CD4-positive, alpha-beta T cell treated with Interleukin-15 for 4 hours (primary cell): ENCODE measurements around the gene PSMA8.
"Not testable (repeated sequence)": the region's sequence is repeated elsewhere in the genome, so short reads cannot be mapped to it uniquely, and the experiment has no call there.

Experiments
- DNase-seq: peaks from one replicate; pipeline ENCODE4 v3.0.0-alpha.2; 2020; ENCODE audit warnings: low spot score

The PSMA8 gene

DNA sequence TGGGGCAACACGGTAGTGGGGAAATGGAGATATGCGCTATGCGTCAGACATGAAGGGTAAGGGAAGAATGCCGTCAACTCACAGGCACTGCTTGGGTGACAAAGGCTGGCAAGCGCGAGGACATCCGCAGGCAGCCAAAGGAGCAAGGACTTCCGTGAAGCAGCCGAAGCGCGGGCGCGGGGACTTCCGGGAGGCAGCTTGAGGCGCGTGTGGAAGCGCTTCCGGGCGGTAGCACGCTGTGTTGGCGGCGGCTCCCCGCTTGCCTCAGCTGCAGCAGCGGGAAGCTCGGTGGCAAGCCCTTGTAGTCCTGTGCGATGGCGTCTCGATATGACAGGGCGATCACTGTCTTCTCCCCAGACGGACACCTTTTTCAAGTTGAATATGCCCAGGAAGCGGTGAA is at the start of gene PSMA8:
TSS of gene PSMA8 (plus strand) at position 218 of the 400 bp plus-strand sequence. CDS start at position 315, 97 bp downstream.
- DNase-seq, result peak; percentile 52

DNA sequence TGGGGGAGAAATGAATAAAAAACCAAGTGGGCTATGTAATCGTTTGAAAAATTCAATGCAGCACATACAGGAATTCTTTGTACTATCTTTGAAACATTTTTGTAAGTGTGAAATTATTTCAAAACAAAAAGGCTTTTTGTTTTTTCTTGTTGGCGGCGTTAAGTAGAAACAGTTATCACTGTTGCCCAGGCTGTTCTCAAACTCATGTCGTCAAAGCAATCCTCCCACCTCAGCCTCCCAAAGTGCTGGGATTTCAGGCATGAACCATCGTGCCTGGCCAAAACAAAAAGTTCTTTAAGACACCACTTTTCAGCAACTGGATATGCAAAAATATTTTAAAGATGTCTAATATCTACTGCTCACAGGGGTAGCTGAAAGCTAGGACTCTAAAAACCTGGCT is 48.6 kb upstream of the PSMA8 start:
- DNase-seq, result no peak

DNA sequence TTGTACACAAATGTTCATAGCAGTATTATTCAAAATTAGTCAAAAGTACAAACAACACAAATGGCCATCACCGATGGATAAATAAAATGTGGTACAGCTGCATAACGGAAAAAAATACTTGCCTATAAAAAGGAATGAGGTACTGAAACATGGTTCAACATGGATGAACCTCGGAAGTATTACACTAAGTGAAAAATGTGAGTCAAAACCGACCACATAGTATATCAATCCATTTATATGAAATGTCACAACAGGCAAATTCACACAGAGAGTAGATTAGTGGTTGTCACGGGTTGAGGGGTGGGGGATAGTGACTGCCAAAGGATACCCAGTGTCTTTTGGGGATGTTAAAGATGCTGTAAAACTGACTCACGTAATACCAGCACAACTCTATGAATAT is 46.7 kb upstream of the PSMA8 start:
- no peak for DNase-seq

DNA sequence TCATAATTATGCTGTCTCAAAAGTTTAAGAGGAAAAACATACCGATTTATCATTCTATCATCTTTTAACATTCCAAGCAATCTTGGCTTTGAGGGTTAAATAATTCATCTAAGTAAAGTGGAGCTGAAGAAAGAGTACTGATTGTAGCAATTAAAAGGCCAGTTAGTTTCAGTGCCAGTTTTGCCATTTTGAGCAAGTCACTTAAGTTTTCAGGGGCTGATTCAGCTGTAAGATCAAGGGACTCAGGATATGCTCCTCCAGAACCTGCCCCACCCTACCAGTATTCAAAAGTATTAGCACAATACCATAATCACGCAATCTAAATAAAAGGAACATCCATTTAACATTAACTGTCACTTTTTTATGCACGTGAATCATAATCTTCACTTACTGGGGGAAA is 45.2 kb upstream of the PSMA8 start:
- DNase-seq, result peak; percentile 12

DNA sequence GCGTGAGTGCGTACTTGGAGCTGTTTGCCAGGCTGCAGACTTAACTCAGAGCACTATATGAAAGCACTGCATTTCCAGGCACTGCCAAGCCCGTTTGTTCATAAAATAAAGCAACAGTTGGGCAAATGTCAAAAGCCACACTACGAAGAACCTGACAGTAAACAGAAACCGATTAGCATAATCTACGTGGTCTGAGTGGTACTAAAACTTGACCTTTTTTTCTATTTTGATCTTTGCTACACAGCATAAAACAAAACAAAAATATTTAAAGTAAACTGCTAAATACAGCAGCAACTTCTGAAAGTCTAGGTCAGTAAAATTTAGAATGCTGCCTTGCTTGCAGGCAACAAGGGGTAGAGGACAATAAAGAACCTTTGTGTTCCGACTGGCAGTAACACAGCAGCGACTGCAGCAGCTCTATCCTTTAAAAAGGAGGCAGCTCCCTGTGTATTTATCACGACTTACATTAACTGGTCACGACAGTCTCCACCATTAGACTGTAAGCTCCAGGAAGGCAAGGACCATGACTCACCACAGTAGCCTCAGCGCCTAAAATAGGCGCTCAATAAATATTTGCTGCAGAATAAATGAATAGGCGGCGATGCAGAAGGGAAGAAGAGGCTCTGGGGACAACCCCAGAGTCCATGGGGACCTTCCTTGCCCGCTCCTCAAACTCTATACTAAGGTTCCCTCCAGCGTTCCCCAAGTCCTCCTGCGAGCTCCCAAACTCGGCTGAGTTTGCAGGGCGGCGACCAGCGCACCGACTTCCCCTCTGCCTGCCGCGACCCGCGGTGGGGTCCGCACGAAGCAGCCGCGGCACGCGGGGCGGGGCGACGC is 44.2 kb upstream of the PSMA8 start:
- DNase-seq, result peak; percentile 31

DNA sequence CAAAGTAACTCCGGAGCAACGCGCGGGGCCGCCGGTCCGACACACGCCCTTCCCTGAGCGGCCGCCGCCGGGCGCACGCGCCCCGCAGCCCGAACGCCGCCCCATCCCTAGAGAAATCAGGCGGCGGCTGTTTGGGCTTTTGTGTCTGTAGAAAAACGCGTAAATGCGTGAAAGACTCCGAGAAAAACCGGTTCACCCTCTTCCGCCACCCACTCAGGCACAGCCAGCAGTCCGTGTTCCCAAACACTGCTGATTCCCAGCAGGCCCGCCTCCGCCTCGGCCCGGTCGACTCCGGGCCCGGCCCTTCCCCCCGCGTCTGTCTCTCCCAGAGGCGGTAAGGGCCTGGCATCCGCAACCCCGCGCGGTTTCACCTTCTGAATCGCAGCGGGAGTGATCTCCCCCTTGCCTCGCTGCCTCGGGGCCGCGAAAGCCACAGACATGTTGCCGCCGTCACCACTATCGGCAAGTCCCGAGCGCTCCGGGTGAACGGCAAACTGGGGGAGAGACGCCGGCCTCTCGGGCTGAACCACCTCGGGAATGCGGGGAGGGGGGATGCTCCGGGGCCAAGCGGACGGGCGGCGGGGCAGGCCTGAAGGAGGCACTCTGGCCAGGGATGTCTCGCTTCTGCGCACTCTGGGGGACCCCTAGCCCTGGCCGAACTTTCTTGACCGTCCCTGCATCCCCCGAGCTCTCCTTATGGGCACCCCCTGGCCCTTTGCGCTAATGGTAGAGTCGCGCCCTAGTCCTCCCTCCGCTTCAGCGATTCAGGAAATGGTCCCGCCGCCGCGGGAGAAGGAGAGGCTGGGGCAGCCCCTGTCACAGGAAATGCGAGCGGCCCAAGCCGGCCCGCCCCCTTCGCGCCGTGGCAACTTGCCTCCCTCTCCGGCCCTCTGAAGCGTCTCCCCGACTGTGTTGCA is 43.3 kb upstream of the PSMA8 start, which contains the start of gene SS18:
TSS of gene SS18 (minus strand) at position 484 of the 917 bp plus-strand sequence. CDS start at position 440, 44 bp downstream.
- peak; percentile 88 for DNase-seq

DNA sequence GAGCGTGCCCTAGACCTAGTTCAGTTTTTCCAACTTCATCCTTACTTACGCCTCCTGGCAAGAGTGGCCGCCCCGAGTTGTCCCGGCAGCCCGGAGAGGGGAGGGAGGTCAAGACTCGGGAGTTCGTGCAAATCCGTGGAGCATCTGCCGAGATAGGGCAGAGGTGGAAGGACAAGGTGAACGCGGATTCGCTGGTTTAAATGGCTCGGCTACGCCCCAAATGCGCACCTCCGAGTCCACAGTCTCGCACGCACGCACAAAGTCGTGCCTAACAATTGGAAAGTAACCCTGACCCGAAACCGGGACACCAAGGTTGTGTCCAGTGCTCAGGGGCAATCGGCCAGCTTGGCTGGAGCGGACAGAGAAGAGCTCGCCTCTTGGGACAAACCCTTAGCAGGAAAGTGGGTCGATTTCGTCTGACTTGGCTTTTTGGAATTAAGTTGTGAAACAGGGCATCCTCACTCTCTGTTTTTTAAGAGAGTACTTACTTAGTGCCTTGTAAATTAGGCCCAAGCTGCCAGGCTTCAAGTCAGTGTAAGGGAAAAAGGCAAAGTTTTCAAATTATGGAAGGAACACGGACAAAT is 42.5 kb upstream of the PSMA8 start:
- DNase-seq, result no peak

DNA sequence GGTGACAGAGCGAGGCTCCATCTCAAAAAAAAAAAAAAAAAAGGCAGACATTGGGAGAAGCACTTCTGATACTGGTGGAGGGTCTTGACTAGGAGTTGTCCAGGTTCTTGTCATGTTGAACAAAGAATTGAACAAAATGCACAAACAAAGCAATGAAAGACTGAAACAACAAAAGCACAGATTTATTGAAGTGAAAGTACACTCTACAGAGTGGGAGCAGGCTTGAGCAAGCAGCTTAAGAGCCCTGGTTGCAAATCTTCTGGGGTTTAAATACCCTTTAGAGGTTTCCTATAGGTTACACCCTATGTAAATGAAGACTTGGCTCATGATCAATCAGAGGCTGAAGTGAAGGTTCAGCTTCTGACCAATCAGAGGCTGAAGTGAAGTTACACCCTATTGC is 36.8 kb upstream of the PSMA8 start:
- no peak for DNase-seq

DNA sequence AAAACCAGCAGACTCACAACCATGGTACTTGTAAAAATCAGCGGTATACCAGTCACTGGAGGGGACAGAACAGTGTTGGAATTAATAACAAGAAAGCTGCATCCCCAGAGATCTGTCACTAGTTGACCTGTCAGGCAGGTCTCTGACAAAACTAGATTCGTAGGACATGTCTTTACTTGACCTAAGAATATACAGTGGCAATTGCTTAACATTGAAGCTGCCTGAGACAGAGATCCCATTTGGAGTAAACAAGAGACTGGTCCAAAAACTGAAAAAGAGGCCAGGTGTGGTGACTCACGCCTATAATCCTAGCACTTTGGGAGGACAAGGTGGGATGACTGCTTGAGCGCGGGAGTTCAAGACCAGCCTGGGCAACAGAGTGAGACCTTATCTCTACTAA is 36.1 kb upstream of the PSMA8 start:
- DNase-seq, result no peak

DNA sequence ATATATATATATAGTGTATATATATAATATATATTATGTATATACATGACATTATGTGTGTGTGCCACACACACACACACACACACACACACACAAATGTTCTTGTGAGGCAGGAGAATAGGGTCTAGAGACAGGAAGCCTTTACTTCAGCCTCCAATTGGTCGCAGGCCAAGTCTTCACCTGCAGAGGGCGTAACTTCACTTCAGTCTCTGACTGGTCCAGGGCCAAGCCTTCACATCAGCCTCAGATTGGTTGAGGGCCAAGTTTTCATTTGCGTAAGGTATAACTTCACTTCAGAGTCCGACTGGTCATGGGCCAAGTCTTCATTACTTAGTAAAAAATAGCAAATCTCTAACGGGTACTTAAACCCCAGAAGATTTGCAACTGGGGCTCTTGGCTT is 30.1 kb upstream of the PSMA8 start:
- DNase-seq, result peak; percentile 31

DNA sequence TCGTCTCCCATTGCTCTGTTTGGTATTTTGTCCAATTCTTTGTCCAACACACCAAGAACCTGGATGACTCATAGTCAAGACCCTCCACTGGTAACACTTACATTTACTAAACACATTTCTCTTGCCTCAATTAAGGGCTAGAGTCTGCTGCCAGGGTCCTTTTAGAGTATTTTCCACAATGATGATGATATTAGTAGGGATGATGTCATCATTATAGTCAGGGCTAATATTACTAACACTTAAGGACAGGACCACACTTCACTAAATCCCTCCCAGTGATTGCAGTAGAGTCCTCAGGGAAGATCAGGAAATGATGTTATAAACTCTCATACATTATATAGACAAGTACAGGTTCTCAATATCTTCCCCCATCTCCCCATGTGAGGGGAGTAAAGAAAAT is 29.6 kb upstream of the PSMA8 start:
- DNase-seq, result no peak

DNA sequence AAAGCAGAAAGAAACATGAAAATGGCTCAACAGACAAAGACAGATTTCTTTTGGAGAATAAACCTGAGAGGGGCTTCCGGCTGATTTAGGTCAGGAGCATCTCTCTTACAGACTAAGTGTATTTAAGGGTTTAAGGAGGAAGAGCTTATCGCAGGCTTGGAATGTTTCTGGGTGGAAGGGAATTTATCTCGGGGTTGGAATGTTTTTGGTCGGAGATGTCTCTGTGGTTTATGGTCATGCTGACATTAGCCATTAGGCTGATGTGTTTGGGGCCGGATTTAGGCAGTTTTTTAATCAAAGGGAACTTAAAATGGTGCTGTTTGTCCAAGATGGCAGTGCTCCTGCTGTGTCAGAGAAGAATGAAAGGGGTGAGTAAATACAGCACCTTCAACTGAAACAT is 14.4 kb upstream of the PSMA8 start:
- no peak for DNase-seq

DNA sequence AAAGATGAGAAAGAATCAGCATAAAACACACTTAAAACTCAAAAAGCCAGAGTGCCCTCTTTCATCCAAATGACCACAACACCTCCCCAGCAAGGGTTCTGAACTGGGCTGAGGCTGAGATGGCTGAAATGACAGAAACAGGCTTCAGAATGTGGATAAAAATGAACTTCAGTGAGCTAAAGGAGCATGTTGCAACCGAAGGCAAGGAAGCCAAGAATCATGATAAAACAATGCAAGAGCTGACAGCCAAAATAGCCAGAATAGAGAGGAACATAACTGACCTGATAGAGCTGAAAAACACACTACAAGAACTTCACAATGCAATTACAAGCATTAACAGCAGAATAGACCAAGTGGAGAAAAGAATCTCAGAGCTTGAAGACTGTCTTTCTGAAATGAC is 12.2 kb upstream of the PSMA8 start:
- no peak for DNase-seq

DNA sequence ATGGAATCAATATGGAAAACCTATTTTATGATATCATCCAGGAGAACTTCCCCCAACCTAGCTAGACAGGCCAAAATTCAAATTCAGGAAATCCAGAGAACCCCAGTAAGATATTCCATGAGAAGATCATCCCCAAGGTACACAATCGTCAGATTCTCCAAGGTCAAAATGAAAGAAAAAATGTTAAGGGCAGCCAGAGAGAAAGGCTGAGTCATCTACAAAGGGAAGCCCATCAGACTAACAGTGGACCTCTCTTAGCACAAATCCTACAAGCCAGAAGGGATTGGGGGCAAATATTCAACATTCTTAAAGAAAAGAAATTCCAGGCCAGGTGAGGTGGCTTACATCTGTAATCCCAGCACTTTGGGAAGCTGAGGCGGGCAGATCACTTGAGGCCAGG is 11.7 kb upstream of the PSMA8 start:
- DNase-seq, result not testable (repeated sequence)

DNA sequence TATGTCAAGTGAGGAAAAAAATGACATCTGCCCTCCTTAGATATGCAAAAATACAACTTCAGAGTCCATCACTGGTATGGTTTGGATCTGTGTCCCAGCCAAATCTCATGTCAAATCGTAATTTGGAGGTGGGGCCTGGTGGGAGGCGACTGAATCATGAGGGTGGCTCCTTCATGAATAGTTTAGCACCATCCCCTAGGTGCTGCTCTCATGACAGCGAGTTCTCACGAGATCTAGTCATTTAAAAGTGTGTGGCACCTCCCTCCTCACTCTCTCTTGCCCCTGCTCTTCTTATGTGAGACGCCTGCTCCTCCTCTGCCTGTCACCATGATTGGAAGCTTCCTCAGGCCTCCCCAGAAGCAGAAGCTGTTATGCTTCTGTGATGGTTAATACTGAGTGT is 5.9 kb upstream of the PSMA8 start:
- no peak for DNase-seq

DNA sequence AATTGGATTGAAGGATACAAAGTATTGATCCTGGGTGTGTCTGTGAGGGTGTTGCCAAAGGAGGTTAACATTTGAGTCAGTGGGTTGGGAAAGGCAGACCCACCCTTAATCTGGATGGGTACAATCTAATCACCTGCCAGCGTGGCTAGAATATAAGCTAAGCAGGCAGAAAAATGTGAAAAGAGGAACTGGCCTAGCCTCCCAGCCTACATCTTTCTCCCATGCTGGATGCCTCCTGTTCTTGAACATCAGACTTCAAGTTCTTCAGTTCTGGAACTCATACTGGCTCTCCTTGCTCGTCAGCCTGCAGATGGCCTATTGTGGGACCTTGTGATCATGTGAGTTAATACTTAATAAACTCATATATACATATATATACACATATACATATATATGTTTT is 5.5 kb upstream of the PSMA8 start:
- DNase-seq, result not testable (repeated sequence)

DNA sequence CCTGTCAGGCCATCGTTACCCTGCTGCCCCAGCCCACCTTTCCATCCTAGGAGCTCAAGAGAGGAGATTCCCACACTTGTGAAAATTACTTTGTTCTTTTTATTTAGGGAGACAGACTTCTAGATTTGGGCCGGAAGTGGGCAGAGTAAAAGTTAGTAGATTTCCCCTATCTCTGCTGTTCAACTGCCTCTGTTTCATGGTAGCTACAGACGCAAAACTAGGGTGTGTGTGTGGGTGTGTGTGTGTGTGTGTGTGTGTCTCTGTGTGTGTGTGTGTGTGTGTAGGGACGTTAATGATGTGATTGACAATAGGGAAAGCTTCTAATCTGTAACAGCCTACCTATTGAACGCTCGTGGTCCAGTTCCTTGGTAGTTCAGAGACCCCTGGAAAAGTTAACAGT is 438 bp downstream of the PSMA8 start:
- DNase-seq, result peak; percentile 12

DNA sequence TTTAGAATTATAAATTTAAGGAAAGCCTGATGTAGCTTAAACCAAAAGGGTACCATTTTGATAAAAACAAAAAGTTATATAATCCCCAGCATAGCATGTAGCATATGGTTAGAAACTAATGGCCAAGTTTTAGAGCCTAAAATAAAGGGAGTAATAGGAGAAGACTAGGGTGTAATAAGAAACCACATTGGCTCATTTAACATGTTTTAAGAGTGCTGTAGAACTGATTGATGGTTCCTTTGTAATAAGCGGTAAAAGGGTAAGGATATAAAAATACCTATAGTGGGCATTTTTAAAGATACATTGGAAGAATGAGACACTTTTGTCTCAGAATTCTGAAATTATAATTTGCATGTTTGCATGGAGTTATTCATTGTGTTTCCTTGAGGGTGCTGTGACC is 1.9 kb downstream of the PSMA8 start:
- no peak for DNase-seq

DNA sequence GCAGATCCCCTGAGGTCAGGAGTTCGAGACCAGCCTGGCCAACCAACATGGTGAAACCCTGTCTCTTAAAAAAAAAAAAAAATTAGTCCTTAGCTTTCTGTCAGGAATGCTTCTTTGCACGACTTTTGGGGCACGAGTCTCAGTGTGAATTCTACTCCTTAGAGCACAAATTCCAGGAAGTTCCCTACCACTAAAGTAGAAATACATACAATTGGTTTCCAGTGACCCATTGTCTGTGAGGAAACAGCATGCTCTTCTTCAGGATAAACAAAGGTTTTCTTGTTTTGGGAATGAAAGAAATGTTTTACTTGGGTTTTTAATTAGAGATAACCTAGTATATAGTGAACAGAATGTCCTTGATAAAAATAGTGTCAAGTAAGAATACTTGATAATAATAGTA is 23.7 kb downstream of the PSMA8 start:
- no peak for DNase-seq

DNA sequence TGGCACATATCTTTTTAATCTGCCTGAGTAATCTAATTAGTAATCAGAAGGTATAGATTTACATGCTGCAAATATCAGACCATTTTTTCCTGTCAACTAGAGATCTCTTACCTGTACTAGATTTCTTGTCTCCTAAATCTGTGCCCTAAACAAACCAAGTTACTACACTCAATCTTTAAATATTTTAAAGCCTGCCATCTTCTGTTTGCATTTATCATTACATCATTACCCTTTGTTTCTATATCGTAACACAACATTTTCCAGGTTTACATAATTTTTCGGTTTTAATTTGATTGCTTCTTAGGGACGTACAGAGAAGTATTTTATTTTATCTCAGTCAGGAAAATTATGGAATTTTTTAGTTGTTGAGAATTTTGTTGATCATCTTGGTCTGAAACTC is 25.7 kb downstream of the PSMA8 start:
- peak; percentile 18 for DNase-seq

DNA sequence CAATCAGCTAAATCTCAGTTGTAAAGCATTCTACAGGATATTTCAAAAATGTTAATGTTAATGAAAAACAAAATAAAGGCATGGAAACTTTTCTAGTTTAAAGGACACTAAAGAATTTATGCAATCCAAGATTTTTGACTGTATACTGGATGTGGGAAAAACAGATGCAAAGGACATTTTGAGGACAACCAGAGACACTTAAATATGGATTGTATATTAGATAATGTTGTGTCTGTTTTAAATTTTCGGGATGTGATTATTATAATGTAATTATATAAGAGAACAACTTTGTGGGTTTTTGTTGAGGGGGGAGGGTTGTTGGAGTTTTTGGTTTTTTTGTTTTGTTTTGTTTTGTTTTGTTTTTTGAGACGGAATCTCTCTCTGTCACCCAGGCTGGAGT is 30.9 kb downstream of the PSMA8 start:
- no peak for DNase-seq

DNA sequence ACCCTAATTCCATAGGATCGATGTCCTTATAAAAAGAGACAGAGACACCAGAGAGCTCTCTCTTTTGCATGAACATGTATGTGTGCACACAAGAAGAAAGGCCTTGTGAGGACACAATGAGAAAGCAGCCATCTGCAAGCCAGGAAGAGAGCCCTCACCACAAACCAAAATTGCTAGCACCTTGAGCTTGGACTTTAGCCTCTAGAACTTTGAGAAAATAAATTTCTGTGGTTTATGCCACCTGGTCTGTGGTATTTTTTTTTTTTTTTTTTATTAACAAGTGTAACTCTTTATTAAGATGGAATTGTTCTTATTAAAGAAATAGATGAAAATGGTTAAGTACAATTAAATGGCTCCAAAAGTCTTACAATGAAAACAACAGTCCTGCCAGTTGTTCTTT is 33.9 kb downstream of the PSMA8 start:
- not testable (repeated sequence) for DNase-seq

DNA sequence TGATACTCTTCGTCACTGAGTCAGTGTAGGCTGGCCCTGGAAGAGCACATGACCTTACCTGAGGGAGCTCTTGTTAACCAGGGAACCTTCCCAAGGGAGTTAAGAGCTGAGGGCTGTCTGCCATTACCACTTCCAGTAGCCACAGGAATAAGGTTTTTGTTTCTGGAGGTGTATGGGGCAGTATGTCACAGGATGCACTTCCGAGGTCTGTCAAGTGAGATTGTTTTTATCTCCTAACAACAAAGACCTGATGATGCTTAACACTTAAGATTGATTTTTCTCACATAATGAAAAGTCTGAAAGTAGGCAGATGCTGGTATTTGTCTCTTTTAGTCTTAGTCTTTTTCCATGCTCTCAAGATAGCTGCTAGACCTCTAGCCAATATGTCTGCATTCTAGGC is 41.8 kb downstream of the PSMA8 start:
- no peak for DNase-seq
